Astrocyte (in vitro differentiated cells and primary cell): Measurements from ENCODE around the gene SHISAL1.

ENCODE experiments used
- CTCF ChIP-seq: IDR thresholded peaks from 2 replicates; pipeline ENCODE4 v1.5.1; 2011; ENCODE audit warnings: low read depth, mild to moderate bottlenecking, inconsistent platforms, low read length, moderate library complexity; ENCODE audit not compliant: insufficient read depth
- EZH2 ChIP-seq: IDR thresholded peaks from 2 replicates; pipeline ENCODE4 v1.6.1; 2012; ENCODE audit warnings: mild to moderate bottlenecking, low read length, inconsistent platforms; ENCODE audit not compliant: insufficient read depth

GRCh38 chr22:44309137-44309536 lies 3.6 kb downstream of the SHISAL1 start:
- TF ChIP-seq CTCF (no peak), EZH2 (no peak)
